ENCODE data around the gene SMC4. TPM values are rescaled to one million over a fixed set of nuclear protein-coding genes. Genes with fewer than 3 reads are reported as not detected.

Gene SMC4
- polyA plus RNA-seq, 5 donors, result 72.9 to 268 (median 189) TPM

DNA sequence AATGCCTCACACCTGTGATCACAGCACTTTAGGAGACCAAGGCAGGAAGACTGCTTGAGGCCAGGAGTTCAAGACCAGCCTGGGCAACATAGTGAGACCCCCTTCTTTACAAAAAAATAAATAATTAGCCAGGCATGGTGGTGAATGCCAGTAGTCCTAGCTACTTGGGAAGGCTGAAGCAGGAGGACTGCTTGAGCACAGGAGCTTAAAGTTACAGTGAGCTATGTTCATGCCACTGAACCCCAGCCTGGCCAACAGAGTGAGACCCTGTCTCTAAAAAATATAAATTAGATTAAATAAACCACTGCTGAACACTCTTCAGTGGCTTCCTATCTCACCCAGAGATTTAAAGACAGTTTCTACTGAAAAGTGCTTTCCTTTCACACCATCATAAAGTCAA is 6.7 kb upstream of the SMC4 start:
- no peak for DNase-seq

DNA sequence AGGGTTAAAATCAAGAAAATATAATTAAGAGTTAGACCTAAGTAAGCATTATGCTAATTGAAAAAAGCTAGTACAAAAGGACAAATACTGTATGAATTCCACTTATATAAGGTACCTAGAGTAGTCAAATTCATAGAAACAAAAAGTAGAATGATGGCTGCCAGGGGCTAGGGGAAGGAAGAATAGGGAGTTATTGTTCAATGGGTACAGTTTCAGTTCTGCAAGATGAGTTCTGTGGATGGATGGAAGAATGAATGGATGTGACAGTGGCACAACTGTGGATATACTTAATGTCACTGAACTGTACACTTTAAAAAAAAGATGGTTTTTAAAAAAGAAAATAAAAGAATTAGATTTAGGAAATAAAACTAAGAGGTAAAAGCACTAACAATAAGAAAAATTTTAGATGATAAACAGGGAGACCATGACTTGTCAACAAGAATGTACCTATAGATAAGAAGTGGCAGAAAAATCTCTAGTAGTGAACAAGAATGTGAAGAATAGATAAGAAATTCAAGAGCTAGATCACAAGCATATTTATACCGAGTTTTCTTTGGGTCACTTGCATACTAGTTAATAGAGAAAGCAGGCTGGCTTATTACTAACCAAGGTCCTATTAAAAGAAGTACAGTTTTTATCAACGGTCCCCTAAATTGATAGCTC is 6.0 kb upstream of the SMC4 start:
- no peak for DNase-seq

DNA sequence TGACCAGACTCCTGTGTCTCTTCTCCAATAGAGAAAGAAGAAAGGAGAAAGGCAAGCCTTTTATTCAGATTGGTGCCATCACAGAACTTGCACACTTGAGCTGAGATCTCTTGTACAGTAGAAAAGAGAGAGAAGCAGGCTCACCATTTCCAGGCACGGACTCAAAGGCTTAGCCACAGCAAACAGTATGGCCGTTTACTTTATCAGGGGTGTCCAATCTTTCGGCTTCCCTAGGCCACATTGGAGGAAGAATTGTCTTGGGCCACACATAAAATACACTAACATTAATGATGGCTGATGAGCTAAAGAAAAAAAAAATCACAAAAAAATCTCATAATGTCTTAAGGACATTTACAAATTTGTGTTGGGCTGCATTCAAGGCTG is 5.4 kb upstream of the SMC4 start:
- no peak for DNase-seq

DNA sequence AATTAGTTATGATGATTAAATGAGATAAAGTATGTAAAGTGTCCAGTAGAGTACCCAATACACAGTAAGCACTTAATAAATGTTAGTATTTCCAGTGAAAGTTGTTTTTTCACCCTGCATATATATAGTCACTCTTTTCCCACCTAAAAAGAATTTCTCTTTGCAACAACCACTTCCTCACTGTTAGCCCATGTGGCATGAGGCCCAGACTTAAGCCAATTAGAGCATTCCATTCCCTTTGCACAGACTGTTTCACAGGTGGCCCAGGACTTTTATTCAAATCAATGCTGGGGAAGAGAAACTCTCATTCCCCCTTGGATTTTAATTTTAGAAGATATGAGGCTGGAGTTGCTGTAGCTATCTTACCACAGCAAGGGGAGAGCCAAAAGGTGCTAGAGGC is 4.2 kb upstream of the SMC4 start:
- DNase-seq, result no peak

DNA sequence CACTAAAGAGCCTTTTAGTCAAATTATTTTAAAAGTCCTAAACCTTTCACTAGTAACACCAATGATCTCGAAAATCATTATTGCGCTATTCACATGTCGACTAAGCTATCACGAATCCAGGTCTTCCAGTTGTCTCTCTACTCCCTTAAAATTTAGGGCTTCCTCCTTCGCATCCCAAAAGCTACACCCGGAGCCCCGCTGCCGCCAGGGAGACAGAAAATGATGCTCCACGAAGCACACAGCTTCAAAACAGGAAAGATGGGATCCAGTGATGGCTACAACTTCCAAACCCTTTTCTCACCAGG is 678 bp upstream of the SMC4 start:
- no peak for DNase-seq

DNA sequence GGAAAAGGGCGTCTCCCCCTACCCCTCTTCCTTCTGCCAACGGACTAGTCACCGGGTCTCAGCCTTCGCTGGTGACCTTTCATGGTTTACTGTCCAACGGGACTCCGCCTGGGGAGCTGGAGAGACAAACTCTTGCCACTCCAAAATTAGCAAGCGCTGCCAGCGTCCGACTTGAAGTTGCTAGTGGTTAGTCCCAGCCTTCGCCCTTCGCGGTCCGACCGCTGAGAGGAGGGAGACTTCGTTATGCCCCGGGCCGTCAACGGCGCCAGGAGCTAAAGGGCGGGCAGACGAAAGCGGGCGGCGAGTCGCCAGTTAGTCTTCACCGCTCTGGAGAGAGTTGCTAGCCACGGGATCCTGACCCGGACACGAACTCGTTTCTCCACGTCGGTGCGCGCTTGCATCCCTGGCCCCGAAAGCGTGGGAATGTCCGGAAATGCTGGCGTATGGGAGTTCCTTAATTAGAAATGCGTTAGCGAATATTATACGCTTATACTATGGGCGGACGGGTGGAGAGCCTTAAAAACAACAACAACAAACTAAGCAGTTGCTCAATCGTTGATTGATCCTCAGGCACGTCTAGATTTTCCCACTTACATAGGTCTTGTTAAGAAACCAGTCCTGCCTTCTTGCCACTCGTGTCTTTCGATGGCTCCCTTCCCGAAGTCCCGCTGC is 716 bp downstream of the SMC4 start:
- DNase-seq, result peak; percentile 43 to 55

DNA sequence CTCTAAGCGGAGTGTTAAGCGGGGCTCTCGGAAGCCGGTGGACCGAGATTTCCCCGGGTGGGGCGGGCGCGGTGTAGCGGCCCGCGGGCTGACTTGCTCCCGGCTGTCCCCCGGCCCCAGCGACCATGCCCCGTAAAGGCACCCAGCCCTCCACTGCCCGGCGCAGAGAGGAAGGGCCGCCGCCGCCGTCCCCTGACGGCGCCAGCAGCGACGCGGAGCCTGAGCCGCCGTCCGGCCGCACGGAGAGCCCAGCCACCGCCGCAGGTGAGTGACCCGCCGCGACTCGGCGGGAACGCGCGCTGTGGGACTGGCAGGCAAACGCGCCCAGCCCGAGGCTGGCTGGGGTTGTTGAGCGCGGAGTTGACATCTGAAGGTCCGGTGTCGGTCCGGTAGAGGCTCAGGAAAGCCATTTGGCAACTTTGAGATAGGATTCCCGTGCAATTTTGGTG is 1.3 kb downstream of the SMC4 start:
- no peak for DNase-seq

DNA sequence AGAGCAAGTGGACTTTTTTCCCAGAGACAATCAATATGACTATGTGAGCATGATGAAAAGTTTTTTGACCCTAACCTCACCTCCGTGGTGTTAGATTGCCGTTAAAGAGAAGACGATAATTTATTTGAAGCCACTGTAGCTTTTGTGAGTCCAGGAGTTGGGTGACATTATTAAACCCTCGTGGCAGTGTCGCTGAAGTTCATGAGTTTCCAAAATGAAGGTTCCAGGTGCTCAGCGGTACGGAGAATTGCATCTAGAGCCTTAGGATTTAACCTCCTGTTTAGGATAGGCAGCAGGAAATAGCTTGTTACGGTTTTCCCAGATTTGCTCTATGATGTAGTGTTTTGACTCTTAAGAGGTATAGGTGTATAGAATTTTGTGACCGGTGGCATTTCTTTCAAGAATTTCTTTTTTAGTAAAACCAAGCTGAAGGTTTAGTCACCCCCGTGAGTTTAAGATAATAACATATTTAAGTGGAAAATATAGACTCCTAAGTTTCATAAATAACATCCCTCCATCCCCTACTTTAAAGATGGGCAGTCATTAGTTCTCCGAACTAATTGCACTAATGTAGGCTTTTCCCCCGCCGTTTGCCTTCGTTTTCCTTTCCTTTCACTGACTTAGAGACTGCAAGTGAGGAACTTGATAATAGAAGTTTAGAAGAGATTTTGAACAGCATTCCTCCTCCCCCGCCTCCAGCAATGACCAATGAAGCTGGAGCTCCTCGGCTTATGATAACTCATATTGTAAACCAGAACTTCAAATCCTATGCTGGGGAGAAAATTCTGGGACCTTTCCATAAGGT is 2.0 kb downstream of the SMC4 start:
- DNase-seq, result peak; percentile 54 to 63

DNA sequence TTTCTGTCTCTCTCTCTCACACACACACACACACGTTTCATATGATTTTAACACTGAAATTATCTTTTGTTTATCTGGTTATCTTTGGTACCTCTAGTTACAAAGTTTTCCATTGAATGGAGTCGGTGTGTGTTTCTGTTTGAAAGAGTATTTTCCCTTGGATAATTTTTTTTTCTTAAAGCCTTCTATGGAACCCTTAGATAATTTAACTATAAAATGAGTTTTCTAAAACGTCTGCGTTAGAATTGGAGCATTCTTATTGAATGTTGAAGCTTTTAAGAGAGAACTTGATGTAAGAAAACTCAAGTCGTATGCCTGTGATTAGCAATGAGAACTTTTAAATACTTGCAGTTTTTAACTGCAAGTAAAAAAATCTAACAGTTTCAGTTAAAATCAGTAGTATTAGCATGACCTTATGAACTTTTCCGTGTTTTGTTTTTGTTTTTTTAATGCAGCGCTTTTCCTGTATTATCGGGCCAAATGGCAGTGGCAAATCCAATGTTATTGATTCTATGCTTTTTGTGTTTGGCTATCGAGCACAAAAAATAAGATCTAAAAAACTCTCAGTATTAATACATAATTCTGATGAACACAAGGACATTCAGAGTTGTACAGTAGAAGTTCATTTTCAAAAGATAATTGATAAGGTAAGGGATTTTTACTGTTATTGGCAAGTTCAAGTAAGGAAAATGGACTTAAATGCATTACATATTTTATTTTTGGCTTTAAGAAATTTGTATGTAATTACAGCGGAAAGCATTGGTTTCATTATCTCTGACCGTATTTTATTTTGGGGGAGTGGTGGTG is 3.0 kb downstream of the SMC4 start:
- peak; percentile 31 to 39 for DNase-seq

DNA sequence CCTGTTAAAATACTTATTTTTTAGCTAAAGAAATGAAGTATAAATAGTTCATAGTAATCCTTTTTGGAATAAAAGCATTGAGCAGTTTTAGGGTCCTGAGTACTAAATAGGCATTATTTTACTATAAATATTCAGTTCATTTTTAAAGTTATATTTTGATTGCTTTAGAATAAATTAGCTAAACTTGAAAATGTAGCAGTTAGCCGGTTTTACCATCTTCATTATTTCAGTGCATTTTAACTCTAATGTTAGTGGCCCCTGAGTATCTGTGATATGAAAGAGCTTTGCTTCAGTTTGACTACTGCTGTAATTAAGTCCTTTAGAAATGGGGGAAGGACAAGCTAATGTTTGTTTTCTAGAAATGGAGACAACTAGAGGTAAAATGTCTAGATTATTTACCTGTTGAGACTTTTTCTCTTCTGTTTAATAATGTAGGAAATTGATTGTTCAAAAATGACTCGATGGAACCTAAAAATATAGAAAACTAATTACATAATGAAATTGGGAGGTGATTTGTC is 3.6 kb downstream of the SMC4 start:
- peak in 1 of 2 donors; percentile 40 for DNase-seq

DNA sequence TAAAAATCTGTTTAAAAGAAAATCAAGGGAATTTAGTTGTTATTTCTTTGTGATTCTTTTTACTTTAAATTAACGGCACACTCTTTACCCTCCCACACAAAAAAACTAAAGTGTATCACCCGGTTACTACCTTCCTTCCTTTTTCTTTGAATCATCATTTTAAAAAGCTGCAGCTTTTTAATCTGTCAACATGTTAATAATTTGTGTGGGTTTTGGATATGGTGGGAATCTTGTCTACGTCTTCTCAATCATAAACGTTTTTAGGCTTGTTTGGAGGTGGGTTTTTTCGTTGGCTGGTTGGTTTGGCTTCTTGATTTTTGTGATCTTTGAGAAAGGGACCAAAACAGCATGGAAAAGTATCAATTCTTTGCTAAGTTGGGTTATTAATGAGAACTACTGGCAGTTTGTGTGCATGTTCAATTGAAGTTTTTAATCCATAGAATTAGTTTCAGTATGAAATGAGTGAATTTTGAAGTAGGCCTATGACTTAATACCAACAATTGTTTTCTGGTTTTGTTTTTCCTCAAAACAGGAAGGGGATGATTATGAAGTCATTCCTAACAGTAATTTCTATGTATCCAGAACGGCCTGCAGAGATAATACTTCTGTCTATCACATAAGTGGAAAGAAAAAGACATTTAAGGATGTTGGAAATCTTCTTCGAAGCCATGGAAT is 4.5 kb downstream of the SMC4 start:
- DNase-seq, result peak; percentile 40

DNA sequence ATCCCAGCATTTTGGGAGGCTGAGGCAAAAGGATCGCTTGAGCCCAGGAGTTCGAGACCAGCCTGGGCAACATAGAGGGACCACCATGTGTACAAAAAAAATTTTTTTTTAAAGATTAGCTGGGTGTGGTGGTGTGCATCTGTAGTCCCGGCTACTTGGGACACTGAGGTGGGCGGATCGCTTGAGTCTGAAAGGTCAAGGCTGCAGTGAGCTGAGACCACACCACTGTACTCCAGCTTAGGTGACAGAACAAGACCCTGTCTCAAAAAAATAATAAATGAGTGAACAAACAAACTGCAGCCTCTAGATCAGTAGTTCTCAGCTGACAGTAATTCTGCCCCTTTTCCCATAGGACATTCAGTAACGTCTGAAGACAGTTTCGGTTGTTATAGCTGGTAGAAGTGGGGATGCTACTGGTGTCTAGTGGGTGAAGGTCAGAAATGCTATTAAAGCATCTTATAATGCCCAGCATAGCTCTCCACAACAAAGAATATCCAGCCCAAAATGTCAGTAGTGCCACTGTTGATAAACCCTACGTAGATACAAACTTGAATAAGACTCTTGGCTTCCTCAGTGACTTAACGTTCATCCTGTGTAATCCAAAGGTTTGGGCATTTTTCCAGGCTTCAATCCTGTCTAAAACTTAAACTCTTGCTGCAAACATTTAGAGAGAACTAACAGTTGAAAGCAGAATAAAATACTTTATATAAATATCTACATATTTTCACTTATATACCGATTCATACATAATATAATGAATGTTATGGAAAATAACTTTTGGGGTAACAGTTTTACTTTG is 10.6 kb downstream of the SMC4 start:
- no peak for DNase-seq

DNA sequence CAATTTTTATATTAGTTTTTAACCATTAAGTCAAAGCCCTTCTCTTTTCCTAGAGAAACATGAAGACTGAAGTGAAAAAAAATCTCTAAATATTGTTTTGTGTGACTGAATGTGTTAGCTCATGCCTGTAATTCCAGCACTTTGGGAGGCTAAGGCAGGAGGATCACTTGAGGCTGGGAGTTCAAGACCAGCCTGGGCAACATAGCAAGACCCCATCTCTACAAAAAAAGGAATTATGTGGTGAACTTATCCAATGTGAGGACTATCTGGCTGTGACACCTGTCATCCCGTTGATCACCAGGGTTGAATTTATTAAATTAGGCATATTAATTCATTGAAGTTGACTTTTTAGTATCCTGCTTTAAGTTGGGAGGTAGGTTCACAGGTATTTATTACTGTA is 13.0 kb downstream of the SMC4 start:
- no peak for DNase-seq

DNA sequence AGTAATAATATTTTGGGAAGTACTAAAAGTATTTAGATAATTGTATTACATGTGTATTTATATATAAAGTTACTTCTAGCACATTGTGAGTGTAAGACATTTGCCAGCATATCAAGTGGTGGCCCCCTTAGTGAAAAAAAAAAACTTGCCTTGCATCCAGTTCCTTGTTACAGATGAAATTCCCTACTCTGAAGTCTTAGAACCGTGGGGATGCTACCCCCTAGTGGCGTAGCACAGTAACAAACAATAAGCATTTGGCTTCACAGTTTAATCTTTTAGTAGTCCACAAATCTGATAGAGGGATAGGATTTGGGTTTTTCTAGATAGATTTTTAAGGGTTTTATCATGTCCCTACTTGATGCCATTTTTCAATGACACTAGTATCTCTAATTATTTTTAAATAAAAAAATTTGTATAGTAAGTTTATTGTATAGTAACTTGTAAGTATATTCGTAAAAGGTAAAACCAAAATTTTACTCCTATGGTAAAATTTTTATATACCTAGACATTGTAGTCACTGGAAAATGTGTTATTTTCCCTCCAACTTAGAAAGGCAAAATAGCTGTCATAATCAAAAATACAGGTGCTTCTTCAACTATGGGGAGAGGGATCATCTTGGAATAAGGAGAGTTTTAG is 14.3 kb downstream of the SMC4 start:
- DNase-seq, result peak; percentile 47 to 66

DNA sequence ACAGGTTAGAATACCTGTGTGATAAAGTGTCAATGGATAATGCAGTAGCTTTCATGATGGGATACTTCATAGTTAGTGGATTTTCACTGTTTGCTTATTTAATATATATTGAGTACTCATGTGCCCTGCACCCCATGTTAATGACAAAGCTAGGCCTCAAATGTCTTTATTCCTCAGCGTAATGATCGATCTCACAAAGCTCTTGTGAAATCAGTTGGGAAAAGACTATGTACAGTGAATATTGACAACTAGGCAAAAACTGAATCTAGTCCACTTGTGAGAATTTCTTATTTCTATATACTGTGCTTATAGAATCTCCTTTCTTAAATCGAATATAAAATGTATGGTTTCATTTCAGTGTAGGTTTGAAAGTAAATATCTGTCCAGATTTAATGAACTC is 17.9 kb downstream of the SMC4 start:
- DNase-seq, result no peak

DNA sequence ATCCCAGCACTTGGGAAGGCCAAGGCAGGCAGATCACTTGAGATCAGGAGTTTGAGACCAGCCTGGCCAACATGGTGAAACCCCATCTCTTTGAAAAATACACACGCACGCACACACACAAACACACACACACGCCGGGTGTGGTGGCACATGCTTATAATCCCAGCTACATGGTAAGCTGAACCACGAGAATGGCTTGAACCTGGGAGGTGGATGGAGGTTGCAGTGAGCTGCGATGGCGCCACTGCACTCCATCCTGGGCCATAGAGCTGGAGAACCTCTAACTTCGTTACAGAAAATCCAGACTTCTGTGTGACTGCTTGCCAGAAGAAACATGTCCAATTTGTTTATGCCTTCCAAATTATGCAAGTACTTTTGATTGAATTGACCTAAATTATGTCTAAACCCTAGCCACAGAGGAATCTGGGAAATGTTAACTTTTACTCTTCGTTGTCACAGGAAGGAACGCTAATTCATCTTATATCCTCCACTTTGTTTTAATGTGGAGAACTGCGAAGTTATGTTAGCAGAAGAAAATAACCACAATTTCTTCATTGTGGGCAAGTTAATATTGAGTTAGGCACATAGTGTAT is 28.5 kb downstream of the SMC4 start:
- no peak for DNase-seq

DNA sequence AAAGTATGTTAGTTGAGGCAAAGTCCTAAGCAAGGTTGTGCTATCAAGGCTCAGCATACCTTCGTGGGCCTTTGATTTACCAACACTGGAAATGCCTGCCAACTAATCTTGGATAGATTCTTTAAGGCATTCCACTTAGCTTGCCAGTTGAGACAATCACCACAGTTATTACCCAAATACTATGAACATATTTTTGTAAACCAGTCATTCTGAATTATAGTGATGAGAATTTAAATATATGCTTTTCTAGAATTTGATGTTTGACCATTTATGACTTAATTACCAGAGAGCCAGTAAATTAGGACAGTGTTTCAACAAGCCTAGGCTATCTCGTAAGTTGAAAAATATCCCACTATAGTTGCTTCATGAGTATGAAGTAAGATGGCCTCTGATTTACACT is 34.6 kb downstream of the SMC4 start:
- DNase-seq, result no peak

DNA sequence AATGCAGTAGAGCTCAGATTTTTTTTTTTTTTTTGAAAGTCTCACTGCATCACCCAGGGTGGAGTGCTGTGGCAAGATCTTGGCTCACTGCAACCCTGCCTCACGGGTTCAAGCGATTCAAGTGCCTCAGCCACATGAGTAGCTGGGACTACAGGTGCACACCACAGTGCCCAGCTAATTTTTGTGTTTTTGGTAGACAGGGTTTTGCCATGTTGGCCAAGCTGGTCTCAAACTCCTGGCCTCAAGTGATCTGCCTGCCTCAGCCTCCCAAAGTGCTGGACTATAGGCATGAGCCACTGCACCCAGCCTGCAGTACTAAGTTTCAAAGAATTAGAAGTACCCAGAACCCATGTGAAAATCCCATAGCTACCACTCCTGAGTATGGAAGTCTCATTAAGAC is 35.6 kb downstream of the SMC4 start:
- DNase-seq, result no peak

DNA sequence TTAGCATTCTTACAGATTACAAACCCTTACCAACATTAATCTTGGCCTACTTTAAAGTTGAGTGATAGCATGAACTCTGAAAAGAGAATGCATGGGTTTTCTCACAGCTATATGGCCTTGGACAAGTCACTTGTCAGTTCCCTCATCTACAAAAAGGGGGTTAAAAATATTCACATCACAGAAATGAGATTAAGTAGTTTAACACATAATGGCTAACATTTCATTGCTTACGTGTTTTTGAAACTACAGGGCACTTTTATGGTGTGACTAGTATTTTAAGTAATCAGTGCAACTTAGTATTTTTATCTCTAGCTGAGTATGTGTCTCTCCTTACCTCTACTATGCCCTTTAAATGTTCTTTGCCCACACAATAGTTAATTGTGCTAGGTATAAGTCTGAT is 36.3 kb downstream of the SMC4 start:
- no peak for DNase-seq

DNA sequence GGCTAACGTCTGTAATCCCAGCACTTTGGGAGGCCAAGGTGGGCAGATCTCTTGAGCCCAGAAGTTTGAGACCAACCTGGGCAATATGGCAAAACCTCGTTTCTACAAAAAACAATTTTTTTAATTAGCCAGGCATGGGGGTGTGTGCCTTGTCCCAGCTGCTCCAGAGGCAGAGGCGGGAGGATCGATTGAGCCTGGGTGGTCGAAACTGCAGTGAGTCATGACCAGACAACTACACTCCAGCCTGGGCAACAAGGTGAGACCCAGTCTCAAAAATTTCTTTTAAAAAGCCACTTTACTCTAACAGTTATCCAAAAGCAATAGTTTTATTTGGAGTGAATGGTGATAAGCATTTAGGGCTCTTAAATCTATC is 37.6 kb downstream of the SMC4 start:
- no peak for DNase-seq

All from right lung (tissue), 5 donors.